B cell (primary cell): Measurements from ENCODE around the gene DPYSL4. TPM values are rescaled to one million over a fixed set of nuclear protein-coding genes. Genes with fewer than 3 reads are reported as not detected.

ENCODE experiments used
- ATAC-seq: fragments of 200-7000 bp; cut with Tn5 transposase; one replicate; pipeline ENCODE4 v1.10.0; 2021; ENCODE audit warnings: low read depth, mild to moderate bottlenecking, moderate number of reproducible peaks, moderate library complexity
- CTCF ChIA-PET: fragments of 350-600 bp; sonication (Branson Sonifier 250); formaldehyde crosslinking; loops from one replicate; lab custom pipeline; 2021; ENCODE audit warnings: antibody characterized with exemption, inconsistent platforms; lab: Charles Lee
- POLR2A ChIA-PET: fragments of 350-600 bp; sonication (Branson Sonifier 250); formaldehyde crosslinking; loops from one replicate; lab custom pipeline; 2021; ENCODE audit warnings: antibody characterized with exemption; lab: Charles Lee
- DNase-seq: peaks from one replicate; pipeline ENCODE4 v3.0.0; 2013
- H2AFZ ChIP-seq: 2 replicates; pipeline ENCODE4 v1.6.1; 2012; ENCODE audit warnings: mild to moderate bottlenecking, low read depth, low read length; ENCODE audit not compliant: insufficient read depth, poor library complexity, severe bottlenecking
- H3K27ac ChIP-seq, 2 donors: 1 replicate in 1 of 2; 2 replicates in 1 of 2; pipeline ENCODE4 v1.5.1; 2012 to 2013; ENCODE audit warnings: low read length in 2 of 2, mild to moderate bottlenecking in 2 of 2, moderate library complexity in 1 of 2
- H3K27me3 ChIP-seq, 4 experiments: fragments of 200-600 bp in 1 of 4; sonication (generic) in 1 of 4; replicated peaks in 1 of 4; 1 replicate in 2 of 4; 2 replicates in 2 of 4; pipeline versions ENCODE4 v1.6.1 to v1.7.0; 2013 to 2016; ENCODE audit warnings: low read length in 3 of 4, mild to moderate bottlenecking in 2 of 4, mixed read lengths in 1 of 4, moderate library complexity in 1 of 4; ENCODE audit not compliant: insufficient read depth in 4 of 4, control insufficient read depth in 3 of 4; ENCODE audit errors: control extremely low read depth in 1 of 4
- H3K36me3 ChIP-seq, 2 experiments: replicated peaks in 1 of 2; 1 replicate in 1 of 2; 2 replicates in 1 of 2; pipeline versions ENCODE4 v1.6.1 to v1.7.1; 2013; ENCODE audit warnings: low read length in 1 of 2; ENCODE audit not compliant: insufficient read depth in 2 of 2, control insufficient read depth in 1 of 2; ENCODE audit errors: control extremely low read depth in 1 of 2, extremely low read depth in 1 of 2
- H3K4me1 ChIP-seq, 2 donors: fragments of 200-600 bp in 1 of 2; sonication (generic) in 1 of 2; 1 replicate in 1 of 2; 2 replicates in 1 of 2; pipeline versions ENCODE4 v1.5.1 to v1.6.1; 2013 to 2017; ENCODE audit warnings: low read length in 2 of 2; ENCODE audit not compliant: control insufficient read depth in 2 of 2, insufficient read depth in 2 of 2
- H3K4me2 ChIP-seq: replicated peaks from 2 replicates; pipeline ENCODE3; 2012; ENCODE audit warnings: mild to moderate bottlenecking, low read depth, low read length; ENCODE audit not compliant: poor library complexity, severe bottlenecking
- H3K4me3 ChIP-seq, 5 experiments: fragments of 200-600 bp in 1 of 5; sonication (generic) in 1 of 5; 1 replicate in 3 of 5; 2 replicates in 2 of 5; pipeline versions ENCODE4 v1.5.1 to v1.7.0; 2011 to 2016; ENCODE audit warnings: low read length in 4 of 5, mild to moderate bottlenecking in 4 of 5, low read depth in 2 of 5, control low read depth in 1 of 5, moderate library complexity in 1 of 5; ENCODE audit not compliant: insufficient read depth in 1 of 5; ENCODE audit errors: control extremely low read depth in 1 of 5, extremely low read depth in 1 of 5
- H3K79me2 ChIP-seq: fragments of 200-600 bp; sonication (generic); one replicate; pipeline ENCODE4 v1.6.0; 2016; ENCODE audit warnings: low read length; ENCODE audit not compliant: control insufficient read depth, insufficient read depth
- H3K9ac ChIP-seq: fragments of 200-600 bp; sonication (generic); 2 replicates; pipeline ENCODE4 v1.6.1; 2017; ENCODE audit warnings: mild to moderate bottlenecking, low read length, moderate library complexity
- H3K9me3 ChIP-seq, 3 donors: one replicate each; pipeline versions ENCODE4 v1.6.1 to v1.7.1; 2013; ENCODE audit warnings: low read length in 2 of 3; ENCODE audit not compliant: control insufficient read depth in 2 of 3, insufficient read depth in 1 of 3; ENCODE audit errors: control extremely low read depth in 1 of 3
- H4K20me1 ChIP-seq: 2 replicates; pipeline ENCODE4 v1.6.0; 2012; ENCODE audit warnings: mild to moderate bottlenecking, low read length; ENCODE audit not compliant: insufficient read depth, control insufficient read depth, poor library complexity, severe bottlenecking
- H3K27ac Mint-ChIP-seq: one replicate; pipeline ENCODE4 v1.8.0; 2021; ENCODE audit warnings: mixed read lengths
- H3K27me3 Mint-ChIP-seq: one replicate; pipeline ENCODE4 v1.8.0; 2021; ENCODE audit warnings: mixed read lengths
- H3K4me1 Mint-ChIP-seq: one replicate; pipeline ENCODE4 v1.8.0; 2021; ENCODE audit warnings: mixed read lengths
- H3K4me3 Mint-ChIP-seq: one replicate; pipeline ENCODE4 v1.8.0; 2021; ENCODE audit warnings: mixed read lengths
- H3K9me3 Mint-ChIP-seq: one replicate; pipeline ENCODE4 v1.8.0; 2022; ENCODE audit warnings: mixed read lengths; ENCODE audit not compliant: insufficient read depth
- EZH2 ChIP-seq: IDR thresholded peaks from 2 replicates; pipeline ENCODE4 v1.6.1; 2012; ENCODE audit warnings: borderline replicate concordance, low read depth, mild to moderate bottlenecking, moderate library complexity, low read length; ENCODE audit not compliant: insufficient read depth, poor library complexity, severe bottlenecking
- WGBS: methylation state at CpG from one replicate; pipeline ENCODE4 v1.1.5; 2013; ENCODE audit warnings: missing lambda C conversion rate; ENCODE audit not compliant: insufficient coverage; 5-methylcytosine and 5-hydroxymethylcytosine counted together
- intact Hi-C: fragments of 100-400 bp; cut with micrococcal nuclease; formaldehyde crosslinking; loops from one replicate; pipeline ENCODE4 v1.10.0; 2022
- polyA plus RNA-seq: library from polyadenylated mRNA; depleted of rRNA; stranded (reverse); fragments of >200 nt; gene quantifications from 2 replicates; pipeline ENCODE4 v1.2.3, GENCODE V29; 2012
- total RNA-seq, 2 donors: library from RNA; stranded (reverse); fragments of 120-200 nt in 1 of 2; gene quantifications; 1 replicate in 1 of 2; 2 replicates in 1 of 2; pipeline versions ENCODE4 v1.2.3 to v1.2.4, GENCODE V29; 2013 to 2022
- TF ChIP-seq, protein P1 (sequence below): fragments of 200-600 bp; IDR thresholded peaks from one replicate; pipeline ENCODE4 v1.8.0; 2022; ENCODE audit warnings: antibody characterized with exemption, mild to moderate bottlenecking

DPYSL4 gene
- total and polyA plus RNA-seq, 2 donors (not counting 1 experiment from before 2014, with no cell fraction given) = 0.03 to 0.22 TPM

DNA sequence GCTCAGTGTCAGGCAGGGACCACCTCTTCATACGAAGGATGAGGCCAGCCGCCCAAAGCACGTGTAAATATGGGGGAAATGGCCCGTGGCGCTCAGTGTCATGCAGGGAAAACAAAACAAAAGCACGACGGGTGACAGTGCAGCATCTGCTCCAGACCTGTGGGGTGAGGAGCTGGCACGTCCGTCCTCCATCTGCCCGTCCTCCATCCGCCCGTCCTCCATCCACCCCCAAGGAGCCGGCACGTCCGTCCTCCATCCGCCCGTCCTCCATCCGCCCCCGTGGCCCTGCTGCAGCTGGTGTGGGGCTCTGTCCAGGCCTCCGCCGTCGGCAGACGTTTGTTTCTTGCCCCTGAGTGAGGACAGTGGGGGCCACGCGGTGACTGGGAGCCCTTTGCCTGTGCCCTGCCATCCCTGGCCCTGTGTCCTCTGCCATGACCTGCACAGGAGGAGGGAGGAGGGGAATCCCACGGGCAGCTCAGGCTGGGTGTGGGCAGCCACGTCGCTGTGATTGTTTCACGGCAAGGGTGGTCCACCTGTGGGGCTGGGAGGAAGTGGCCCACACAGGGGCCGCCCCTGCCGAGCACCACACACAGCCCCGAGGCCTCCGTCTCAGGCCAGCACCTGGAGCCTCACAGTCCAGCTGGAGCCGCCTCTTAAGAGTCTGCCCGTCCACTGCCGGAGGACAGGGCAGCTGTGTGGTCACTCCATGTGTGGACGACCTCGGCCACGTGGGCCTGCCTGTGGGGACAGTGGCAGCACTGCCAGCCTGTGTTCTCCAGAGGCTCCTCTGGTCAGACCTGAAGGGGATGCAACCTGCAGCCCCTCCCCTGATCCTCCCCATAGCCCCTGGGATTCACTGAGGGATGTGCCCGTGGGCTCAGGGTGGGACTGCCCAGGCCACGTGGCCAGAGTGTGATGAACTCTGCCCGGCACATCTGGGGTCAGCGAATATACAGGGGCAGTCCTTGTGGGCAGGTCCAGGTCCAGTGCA is 38.2 kb upstream of the DPYSL4 start:
- Mint-ChIP-seq H3K4me1 (no peaks in the 10 kb centered on the region), H3K4me3 (no peak overlapping the region), H3K27ac (no peak overlapping the region), H3K9me3 (no peaks in the 10 kb centered on the region), H3K27me3 (no peaks in the 10 kb centered on the region)
- H4K20me1 ChIP-seq = no peaks in the 10 kb centered on the region
- POLR2A ChIA-PET = no interaction called here
- H3K9ac ChIP-seq = no peak overlapping the region
- DNase-seq (no peak), ATAC-seq (no peak)
- no peaks in the 10 kb centered on the region for H3K36me3 ChIP-seq
- no peak overlapping the region for H3K27ac ChIP-seq
- H2AFZ ChIP-seq = no peak overlapping the region
- H3K27me3 ChIP-seq = no peaks in the 10 kb centered on the region
- TF ChIP-seq, protein P1, sequence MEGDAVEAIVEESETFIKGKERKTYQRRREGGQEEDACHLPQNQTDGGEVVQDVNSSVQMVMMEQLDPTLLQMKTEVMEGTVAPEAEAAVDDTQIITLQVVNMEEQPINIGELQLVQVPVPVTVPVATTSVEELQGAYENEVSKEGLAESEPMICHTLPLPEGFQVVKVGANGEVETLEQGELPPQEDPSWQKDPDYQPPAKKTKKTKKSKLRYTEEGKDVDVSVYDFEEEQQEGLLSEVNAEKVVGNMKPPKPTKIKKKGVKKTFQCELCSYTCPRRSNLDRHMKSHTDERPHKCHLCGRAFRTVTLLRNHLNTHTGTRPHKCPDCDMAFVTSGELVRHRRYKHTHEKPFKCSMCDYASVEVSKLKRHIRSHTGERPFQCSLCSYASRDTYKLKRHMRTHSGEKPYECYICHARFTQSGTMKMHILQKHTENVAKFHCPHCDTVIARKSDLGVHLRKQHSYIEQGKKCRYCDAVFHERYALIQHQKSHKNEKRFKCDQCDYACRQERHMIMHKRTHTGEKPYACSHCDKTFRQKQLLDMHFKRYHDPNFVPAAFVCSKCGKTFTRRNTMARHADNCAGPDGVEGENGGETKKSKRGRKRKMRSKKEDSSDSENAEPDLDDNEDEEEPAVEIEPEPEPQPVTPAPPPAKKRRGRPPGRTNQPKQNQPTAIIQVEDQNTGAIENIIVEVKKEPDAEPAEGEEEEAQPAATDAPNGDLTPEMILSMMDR = no peak
- no peak for TF ChIP-seq EZH2
- no peaks in the 10 kb centered on the region for H3K79me2 ChIP-seq
- intact Hi-C loops = no loop called here
- 83% methylated on average over 34 of the region's 43 CpGs for WGBS
- CTCF ChIA-PET = no interaction called here
- H3K4me2 ChIP-seq = no peak overlapping the region
- peaks cover 0 to 6% (median 0%) of the 10 kb centered on the region in 3 donors for H3K9me3 ChIP-seq
- H3K4me1 ChIP-seq = no peaks in the 10 kb centered on the region
- no peak overlapping the region for H3K4me3 ChIP-seq

DNA sequence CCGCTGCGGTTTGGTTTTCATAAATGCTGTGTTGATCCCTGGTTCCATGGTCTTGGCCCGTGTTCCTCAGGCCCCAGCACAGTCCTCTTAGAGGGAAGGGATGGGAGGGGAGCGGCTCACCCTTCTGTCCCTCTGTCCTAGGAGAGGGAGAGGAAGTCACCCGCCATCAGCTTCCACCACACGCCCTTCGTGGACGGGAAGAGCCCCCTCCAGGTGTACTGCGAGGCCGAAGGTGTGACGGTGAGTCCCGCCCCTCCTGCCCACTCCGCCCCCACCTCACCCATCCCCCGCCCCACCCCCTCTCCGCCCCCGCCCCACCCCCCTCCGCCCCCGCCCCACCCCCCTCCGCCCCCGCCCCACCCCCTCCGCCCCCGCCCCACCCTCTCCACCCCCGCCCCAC is 37.5 kb upstream of the DPYSL4 start:
- no peaks in the 10 kb centered on the region for H3K4me1 ChIP-seq
- no peak overlapping the region for H3K4me3 ChIP-seq
- Mint-ChIP-seq H3K4me1 (no peaks in the 10 kb centered on the region), H3K27ac (no peak overlapping the region), H3K9me3 (no peaks in the 10 kb centered on the region), H3K27me3 (no peaks in the 10 kb centered on the region), H3K4me3 (no peak overlapping the region)
- intact Hi-C loops = no loop called here
- ChIA-PET POLR2A (no interaction called here), CTCF (no interaction called here)
- no peaks in the 10 kb centered on the region for H3K79me2 ChIP-seq
- H3K27ac ChIP-seq = no peak overlapping the region
- ATAC-seq = no peak
- H3K36me3 ChIP-seq = no peaks in the 10 kb centered on the region
- H3K27me3 ChIP-seq = no peaks in the 10 kb centered on the region
- no peak overlapping the region for H3K9ac ChIP-seq
- no peak overlapping the region for H3K4me2 ChIP-seq
- TF ChIP-seq EZH2 = no peak
- TF ChIP-seq, protein P1 = no peak
- DNase-seq = no peak
- peaks cover 0 to under 1% (median 0%) of the 10 kb centered on the region in 3 donors for H3K9me3 ChIP-seq
- no peaks in the 10 kb centered on the region for H4K20me1 ChIP-seq
- H2AFZ ChIP-seq = no peak overlapping the region
- 94% methylated on average over 3 of the region's 23 CpGs for WGBS
